ENCODE measurements around the gene ZNF595. TPM values are rescaled to one million over a fixed set of nuclear protein-coding genes. Genes with fewer than 3 reads are reported as not detected.
"Not testable (repeated sequence)": the region's sequence is repeated elsewhere in the genome, so short reads cannot be mapped to it uniquely, and the experiment has no call there.

The ZNF595 gene
- total RNA-seq, 1 donor from 2014 or later, result 16.1 TPM

- H3K9me3 ChIP-seq; intact Hi-C loops (cut with DNase I); ATAC-seq; H3K4me3 ChIP-seq; H3K27me3 ChIP-seq; H3K27ac ChIP-seq; H3K4me1 ChIP-seq; H3K36me3 ChIP-seq; DNase-seq: not testable (repeated sequence)
- TF ChIP-seq CTCF (IDR thresholded peaks at IDR 0.05), result peak; percentile 6
Measured at GRCh38 chr4:28767-29542, 24.2 kb upstream of the ZNF595 start.

GRCh38 chr4:33314-33713, 19.8 kb upstream of the ZNF595 start:
- intact Hi-C loops (cut with DNase I); H3K4me3 ChIP-seq: not testable (repeated sequence)

GRCh38 chr4:36559-37415, 16.3 kb upstream of the ZNF595 start:
- H3K36me3 ChIP-seq; ATAC-seq; H3K27ac ChIP-seq; H3K9me3 ChIP-seq; H3K4me1 ChIP-seq; DNase-seq; intact Hi-C loops (cut with DNase I); H3K4me3 ChIP-seq; H3K27me3 ChIP-seq: not testable (repeated sequence)

More at GRCh38 chr4:33314-33713, 19.8 kb upstream of the ZNF595 start:
- not testable (repeated sequence) for H3K4me1 ChIP-seq, DNase-seq, ATAC-seq, H3K9me3 ChIP-seq, H3K27ac ChIP-seq, H3K27me3 ChIP-seq, H3K36me3 ChIP-seq

GRCh38 chr4:38202-38601, 14.9 kb upstream of the ZNF595 start:
- H3K27me3 ChIP-seq; intact Hi-C loops (cut with DNase I); H3K9me3 ChIP-seq; ATAC-seq; H3K36me3 ChIP-seq; H3K4me1 ChIP-seq; H3K4me3 ChIP-seq; DNase-seq; H3K27ac ChIP-seq: not testable (repeated sequence)

- ATAC-seq; H3K36me3 ChIP-seq; H3K4me3 ChIP-seq; H3K27me3 ChIP-seq; H3K4me1 ChIP-seq; intact Hi-C loops (cut with DNase I); DNase-seq; H3K9me3 ChIP-seq; H3K27ac ChIP-seq: not testable (repeated sequence)
Measured at GRCh38 chr4:43375-43774, 9.7 kb upstream of the ZNF595 start.

- H3K4me3 ChIP-seq; H3K9me3 ChIP-seq; H3K36me3 ChIP-seq; H3K27ac ChIP-seq; intact Hi-C loops (cut with DNase I); ATAC-seq; H3K4me1 ChIP-seq; DNase-seq; H3K27me3 ChIP-seq: not testable (repeated sequence)
Measured at GRCh38 chr4:51253-51652, 1.9 kb upstream of the ZNF595 start.

- ATAC-seq; DNase-seq; H3K36me3 ChIP-seq; H3K9me3 ChIP-seq; H3K4me1 ChIP-seq; H3K27me3 ChIP-seq; H3K27ac ChIP-seq; H3K4me3 ChIP-seq; intact Hi-C loops (cut with DNase I): not testable (repeated sequence)
Measured at GRCh38 chr4:51655-52277, 1.4 kb upstream of the ZNF595 start.

- peak overlapping the region; percentile 30 for H3K4me3 ChIP-seq
- peak; percentile 10 for ATAC-seq
- H3K9me3 ChIP-seq; intact Hi-C loops (cut with DNase I); DNase-seq; H3K27me3 ChIP-seq; H3K4me1 ChIP-seq; H3K36me3 ChIP-seq: not testable (repeated sequence)
- peak overlapping the region; percentile 24 for H3K27ac ChIP-seq
Measured at GRCh38 chr4:53521-53920, 400 bp downstream of the ZNF595 start.

GRCh38 chr4:64733-65132, 11.6 kb downstream of the ZNF595 start:
- H3K27ac ChIP-seq; H3K27me3 ChIP-seq; H3K4me1 ChIP-seq; H3K36me3 ChIP-seq; H3K9me3 ChIP-seq; intact Hi-C loops (cut with DNase I); DNase-seq; H3K4me3 ChIP-seq: not testable (repeated sequence)
- ATAC-seq, result peak; percentile 31

Measured in upper lobe of right lung (tissue), 1 donor.